Muscle of back (tissue), 11 donors: ENCODE data around the gene ENPP6. TPM values are rescaled to one million over a fixed set of nuclear protein-coding genes. Genes with fewer than 3 reads are reported as not detected.
"Not testable (repeated sequence)": the region's sequence is repeated elsewhere in the genome, so short reads cannot be mapped to it uniquely, and the experiment has no call there.

ENCODE experiments used
- DNase-seq, 3 donors: peaks; one replicate each; pipeline versions ENCODE4 v3.0.0 to v3.0.0-alpha.2; 2013
- polyA plus RNA-seq, 10 donors: library from polyadenylated mRNA; unstranded; fragments of 120-200 nt; gene quantifications; one replicate each; pipeline ENCODE4 v1.2.1, GENCODE V29; 2013; ENCODE audit not compliant: insufficient read length in 10 of 10

Gene ENPP6
- polyA plus RNA-seq, 10 donors: 11.3 to 15.7 (median 14.6) TPM

DNA sequence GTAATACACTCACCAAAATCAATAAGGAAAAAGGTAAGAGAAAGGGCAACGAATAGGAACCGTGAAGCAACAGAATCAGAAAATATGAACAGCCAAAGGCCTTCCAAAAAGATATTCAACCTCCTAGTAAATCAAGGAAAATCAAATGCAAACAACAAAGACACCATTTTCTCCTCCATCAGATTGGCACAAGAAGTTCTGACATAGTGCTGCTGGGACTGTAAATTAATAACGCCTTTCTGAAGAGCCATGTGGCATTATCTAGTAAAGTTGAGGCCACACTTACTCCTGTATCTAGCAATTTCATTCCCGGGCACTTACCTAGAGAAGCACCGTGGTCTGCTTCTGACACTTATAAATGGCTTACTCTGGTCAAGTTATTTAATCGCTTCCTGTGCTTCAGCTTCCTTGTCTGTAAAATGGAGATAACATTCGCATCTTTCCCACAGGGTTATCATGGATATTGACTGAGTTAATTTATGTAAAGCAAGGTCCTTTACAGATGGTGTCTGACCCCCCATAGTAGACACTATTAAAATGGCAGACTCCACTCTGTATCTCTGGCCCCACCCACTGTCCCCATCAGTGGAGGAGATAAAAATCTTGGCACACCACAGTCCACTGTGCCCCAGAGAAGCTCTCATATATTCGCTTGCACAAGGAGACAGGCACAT is 20.5 kb upstream of the ENPP6 start:
- DNase-seq: no peak

DNA sequence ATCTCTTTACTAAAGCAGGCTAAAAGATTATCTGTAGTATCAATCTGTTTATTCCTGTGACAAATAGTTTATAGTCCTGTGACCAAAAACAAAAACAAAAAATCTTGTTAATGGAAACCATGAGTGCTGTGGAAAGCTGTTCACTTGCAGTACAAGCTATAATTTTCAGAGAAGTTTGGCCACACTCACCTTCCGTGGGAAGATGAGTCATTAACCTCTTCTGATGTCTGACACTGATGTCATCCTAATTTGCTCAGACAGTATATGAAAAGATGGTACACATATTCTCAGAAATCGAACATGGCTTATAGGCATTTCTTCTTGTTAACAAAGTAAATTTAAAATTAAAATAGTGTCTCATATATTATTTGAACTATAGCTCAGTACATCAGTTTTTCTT is 19.9 kb upstream of the ENPP6 start:
- no peak for DNase-seq

DNA sequence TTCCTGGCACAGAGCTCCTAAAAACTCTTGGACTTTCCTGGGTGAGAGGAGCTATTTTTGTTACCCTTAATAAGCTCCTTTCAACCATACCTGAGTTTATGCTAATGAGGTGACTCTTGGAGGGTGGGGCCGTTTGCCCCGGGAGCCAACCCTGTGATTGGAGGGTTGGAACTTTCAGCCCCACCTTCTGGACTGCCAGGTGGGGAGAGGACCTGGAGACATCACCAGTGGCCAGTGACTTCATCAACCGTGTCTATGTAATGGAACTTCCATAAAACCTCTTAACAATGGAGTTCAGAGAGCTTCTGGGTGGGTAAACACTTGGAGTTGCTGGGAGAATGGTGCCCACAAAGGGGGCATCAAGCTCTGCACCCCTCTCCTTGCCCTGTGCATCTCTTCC is 17.9 kb upstream of the ENPP6 start:
- DNase-seq: no peak

DNA sequence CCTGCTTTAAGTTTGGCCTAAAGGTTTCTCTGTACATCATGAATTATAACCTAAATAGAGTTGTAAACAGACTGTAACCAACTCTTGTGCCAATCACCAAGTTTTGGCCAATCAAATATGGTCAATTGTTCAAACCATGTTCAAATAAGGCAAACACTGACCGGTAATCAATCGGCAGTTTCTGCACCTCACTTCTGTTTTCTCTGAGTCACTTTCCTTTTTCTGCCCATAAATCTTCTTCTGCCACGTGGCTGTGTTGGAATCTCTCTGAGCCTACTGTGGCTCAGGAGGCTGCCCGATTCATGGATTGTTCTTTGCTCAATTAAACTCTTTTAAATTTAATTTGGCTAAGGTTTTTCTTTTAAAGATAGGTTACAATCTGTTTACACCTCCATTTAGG is 16.5 kb upstream of the ENPP6 start:
- DNase-seq: no peak

DNA sequence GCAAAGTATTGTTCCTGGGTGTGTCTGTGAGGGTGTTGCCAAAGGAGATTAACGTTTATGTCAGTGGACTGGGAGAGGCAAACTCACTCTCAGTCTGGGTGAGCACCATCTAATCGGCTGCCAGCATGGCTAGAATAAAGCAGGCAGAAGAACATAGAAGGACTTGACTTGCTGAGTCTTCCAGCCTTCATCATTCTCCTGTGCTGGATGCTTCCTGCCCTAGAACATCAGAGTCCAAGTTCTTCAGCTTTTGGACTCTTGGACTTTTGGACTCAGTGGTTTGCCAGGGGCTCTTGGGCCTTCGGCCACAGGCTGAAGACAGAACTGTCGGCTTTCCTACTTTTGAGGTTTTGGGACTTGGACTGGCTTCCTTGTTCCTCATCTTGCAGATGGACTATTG is 15.3 kb upstream of the ENPP6 start:
- DNase-seq: no peak

DNA sequence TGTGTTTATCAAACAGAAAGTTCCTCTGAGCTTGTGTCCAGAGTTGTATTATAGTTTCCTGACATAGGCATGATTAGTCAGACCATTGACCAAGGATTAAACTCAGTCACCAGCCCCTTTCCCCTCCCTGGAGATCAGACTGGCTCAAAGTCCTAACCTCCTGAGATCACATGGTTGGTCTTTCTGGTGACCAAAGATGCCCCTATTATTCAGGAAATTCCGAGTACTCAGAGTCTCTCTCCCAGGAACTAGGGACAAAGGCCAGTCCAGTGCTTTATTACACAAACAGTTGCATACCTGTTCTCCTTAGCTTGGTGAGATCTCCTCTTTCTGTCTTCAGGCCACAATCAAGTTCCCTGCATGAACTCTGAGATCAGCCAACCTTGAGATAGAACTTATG is 14.5 kb upstream of the ENPP6 start:
- DNase-seq: no peak

DNA sequence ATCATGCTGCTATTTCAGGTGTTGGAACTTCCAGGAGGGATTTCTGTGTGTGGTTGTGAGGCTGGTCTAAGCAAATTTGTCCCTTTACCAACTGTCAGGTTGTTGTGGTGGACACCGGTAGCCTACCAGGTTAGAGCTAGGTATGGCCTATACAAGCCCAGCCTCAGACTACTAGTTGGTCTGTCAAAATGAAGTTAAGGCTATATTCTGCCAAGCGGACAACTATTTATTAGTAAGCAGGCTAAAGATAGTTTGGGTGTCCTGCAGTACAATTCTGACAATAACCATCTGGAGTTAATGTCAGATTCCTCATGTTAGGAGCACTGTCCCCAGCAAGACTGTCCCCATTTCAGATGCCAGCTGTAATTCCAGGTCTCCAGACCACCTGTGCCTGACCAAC is 13.9 kb upstream of the ENPP6 start:
- DNase-seq: no peak

DNA sequence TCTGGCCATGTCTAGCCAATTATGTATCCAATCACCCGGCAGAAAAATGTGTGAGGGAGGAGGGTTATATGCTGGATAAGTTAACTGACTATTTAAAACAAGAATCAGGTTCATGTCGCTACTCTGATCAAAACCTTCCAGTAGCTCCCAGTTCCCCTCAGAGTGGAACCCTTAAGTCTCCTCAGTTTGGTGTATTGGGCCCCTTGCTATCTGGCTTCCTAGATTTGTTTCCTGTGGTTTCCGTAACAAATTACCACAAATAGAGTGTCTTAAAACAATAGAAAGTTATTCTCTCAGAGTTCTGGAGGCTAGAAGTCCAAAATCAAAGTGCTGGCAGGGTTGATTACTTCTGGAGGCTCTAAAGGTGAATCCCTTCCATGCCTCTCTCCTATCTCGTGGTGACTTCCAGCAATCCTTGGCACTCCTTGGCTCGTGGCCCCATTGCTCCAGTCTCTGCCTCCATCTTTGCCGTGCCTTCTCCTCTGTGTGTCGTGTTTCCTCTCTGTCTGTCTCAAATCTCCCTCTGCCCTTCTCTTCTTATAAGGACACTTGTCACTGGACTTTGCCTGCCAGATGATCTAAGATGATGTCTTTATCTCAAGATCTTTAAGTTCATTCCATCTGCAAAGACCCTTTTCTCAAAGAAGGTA is 10.5 kb upstream of the ENPP6 start:
- no peak for DNase-seq

DNA sequence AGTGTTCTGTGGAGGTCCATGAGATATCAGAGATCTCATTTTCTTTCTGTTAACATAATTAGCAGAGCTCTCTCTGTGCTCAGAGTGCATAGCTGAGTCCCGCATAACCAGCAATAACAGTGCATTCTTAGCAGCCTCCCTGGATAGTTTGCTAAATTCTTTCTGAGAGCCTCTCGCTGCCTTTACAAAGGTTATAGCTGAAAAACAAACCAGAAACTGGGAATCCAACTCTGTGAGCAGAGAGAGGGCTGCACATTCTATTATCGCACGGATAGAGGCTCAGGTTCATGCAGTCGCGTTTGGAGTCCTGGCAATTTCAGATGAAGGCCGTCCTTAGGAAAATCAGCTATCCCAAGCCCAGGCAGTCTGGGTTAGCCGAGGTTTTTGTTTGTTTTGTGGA is 1.2 kb downstream of the ENPP6 start:
- DNase-seq: peak in 1 of 3 donors; percentile 55

DNA sequence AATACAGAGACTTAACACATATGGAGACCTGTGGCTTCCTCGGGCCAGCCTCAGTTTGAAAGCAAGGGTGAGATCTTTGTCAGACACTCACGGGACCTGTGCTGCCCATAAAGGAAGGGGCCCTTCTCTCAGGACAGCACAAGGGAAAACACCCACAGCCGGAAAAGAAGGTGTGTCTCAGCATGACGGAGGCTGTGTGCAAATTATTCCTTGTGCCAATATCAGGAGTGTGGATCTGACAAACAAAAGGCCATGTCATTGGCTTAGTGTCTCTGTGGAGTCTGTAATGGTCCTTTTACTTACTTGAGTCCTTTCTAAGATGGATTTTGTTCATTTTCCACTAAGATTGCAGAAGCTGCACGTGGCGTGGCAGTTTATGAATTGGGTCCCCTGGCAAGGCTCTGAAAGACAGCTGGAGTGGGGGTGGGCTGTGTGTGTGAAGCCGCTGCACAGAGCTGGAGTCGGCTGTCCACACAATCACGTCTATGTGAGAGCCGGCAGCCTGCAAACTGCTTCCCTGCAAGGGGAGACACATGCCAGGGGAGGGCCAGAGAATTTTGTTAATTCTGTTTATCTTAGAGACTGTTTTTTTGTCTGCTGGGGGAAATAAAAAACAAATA is 1.9 kb downstream of the ENPP6 start:
- DNase-seq: peak in 1 of 3 donors; percentile 72

DNA sequence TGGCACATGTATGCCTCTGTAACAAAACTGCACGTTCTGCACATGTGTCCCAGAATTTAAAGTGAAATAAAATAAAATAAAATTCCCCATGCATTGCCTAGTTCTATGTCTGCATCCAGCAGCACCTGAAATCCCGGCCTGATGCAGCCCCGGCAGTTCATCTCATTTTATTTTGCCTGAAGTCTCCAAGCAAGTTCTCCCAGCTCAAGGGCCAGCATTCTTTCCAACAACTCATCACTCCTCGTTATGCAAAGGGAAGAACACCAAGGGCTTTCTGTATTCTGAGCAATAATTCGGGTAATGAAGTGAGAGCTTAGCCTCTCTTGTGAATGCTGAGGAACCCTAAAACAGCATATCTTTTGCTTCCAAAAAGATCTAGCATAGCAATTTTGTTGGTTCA is 2.7 kb downstream of the ENPP6 start:
- peak in 1 of 3 donors; percentile 48 for DNase-seq

DNA sequence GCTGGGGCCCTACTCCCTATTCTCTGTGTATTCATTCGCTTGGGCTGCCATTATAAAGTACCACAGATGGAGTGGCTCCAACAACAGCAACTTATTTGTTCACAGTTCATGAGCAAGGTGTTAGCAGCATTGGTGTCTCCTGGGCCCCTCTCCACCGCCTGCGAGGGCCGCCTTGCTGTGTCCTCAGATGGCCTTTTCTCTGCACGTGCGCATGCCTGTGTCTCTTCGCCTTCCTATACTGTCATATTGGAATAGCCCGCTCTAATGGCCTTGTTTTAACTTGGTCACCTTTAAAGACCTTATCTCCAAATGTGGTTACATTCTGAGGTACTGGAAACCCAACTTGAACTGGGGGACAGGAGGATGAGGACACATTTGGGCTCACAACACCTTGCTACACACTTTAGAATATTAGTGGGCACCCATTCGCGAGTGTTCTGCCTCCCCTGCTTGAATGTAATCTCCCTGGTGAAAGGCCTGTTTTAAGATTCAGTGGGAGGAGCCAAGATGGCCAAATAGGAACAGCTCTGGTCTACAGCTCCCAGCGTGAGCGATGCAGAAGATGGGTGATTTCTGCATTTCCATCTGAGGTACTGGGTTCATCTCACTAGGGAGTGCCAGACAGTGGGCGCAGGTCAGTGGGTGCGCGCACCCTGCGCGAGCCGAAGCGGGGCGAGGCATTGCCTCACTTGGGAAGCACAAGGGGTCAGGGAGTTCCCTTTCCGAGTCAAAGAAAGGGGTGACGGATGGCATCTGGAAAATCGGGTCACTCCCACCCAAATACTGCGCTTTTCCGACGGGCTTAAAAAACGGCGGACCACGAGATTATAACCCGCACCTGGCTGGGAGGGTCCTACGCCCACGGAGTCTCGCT is 9.7 kb downstream of the ENPP6 start:
- not testable (repeated sequence) for DNase-seq

DNA sequence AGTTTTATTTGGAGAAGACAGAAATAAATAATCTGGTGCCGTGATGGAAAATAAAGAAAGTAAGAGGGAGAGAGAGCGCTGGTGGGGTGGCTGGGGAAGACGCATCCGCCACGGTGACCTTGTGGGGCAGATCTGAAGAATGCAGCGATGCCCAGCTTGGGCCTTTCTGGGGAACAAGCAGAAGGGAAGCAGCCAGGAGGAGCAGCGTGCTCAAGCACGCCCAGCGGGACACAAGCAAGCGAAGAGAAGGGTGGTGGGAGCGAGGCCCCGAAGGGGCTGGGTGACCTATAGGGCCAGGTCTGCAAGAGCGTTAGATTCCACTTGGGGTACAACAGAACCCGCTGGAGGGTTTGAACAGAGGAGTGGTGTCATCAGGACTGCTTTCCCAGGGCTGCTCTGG is 12.4 kb downstream of the ENPP6 start:
- no peak for DNase-seq

DNA sequence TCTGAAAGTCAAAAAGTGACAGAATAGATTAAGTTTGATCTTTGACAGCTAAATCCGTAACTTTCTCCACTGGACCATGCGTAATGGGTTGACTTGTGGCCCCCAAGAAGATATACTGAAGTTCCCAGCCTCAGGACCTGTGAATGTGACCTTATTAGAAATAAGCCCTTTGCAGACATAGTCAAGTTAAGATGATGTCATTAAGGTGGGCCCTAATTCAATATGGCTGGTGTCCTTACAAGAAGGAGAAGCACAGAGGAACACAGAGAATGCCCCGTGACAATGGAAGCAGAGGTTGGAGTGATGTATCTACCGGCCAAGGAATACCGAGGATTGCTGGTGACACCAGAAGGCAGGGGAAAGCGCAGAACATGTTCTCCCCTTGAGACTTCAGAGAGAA is 14.4 kb downstream of the ENPP6 start:
- no peak for DNase-seq

DNA sequence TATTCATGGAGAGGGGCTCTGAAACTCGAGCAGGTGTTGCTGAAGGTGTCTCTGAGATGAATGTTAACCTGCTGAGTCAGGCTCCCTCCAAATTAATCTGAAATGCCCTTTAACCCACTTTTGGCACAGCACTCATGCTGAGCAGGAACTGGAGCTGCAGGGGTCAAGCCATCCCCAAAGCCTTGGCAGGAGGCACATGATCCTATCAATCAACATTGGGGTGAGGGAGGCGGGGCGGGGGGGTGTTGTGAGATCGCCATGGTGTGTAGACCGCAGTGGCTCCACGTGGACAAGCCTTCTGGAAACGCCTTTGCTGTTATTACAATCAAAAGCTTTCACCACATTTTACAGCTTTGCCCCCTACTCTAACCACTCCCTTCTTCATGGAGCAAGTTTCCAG is 16.5 kb downstream of the ENPP6 start:
- no peak for DNase-seq

DNA sequence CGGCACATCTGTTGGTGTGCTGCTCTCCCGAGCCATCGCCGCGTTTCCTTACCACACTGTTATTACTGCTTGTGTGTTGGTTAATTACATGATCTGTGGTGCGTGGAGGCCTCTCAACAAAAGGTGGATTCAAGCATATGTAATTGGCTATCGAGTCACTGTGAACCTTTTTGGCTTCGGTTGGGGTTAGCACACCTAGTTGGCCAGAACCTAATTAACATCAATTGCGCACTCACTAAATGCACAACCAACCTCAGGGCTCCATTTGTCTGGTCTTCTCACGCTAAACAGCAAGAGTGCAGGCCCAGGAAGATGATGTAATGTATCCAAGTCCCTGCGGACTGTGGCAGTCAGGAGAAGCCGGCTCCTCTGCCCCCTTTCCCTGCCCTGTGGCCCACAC is 17.4 kb downstream of the ENPP6 start:
- no peak for DNase-seq

DNA sequence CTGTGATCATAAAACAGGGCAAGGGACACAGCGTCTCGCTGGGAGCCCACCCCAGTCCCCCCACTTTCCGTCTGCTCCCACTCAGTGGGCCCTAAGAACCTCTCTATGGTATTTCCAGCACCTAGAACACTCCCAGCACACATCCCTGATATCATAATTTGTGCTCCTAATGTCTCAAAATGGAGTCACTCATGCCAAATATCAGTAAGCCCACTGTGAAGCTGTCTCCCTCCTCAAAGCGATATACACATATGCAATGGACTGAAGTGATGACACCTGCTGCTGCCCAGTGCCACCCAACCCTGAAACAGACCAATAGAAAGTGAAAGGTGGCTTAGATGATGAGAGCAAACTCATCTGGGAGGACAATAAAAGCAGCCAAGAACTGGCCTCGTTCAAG is 17.9 kb downstream of the ENPP6 start:
- DNase-seq: no peak

DNA sequence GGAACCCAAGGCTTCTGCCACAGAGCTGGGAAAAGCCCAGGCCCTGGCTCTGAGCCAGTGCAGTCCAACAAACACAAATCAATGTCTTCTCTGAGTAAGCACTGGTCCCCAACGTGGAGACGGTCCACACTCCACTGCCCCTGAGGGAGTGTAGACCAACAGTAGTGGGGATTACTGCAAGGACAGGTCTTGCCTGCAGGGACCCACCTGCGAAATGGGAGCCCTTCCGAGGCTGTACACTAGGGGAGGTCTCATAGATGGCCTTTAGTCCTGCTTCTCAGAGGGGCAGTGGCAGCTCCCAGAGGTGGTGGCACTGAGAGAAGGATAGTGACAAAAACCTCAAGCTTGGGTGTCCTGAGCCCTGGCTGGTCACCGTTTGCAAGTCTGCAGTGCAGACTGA is 19.5 kb downstream of the ENPP6 start:
- no peak for DNase-seq

DNA sequence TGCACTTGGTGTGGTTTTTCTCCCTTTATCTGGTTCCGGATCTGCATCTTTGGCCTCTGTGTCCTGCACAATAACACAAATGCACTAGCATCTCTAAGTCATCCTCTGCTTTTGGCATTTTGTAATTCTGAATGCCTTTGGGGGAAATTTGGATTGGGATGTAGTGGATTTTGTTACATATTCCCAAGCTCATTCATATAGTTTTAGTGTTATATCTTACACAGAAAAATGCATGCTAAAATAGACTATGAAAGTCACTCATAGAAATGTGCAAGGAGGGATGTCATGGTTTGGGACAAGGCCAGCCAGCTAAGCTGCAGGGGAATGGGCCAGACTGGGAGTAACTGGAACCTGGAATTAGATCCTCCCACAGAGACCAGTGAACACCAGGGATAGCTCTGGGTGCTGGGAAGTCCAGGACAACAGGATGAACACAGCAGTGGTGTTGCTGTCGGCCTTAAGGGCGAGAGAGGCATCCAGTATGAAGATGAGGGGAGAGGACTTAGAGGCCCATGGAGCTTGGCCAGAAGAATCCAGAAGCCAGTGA is 20.1 kb downstream of the ENPP6 start:
- peak in 1 of 3 donors; percentile 64 for DNase-seq

DNA sequence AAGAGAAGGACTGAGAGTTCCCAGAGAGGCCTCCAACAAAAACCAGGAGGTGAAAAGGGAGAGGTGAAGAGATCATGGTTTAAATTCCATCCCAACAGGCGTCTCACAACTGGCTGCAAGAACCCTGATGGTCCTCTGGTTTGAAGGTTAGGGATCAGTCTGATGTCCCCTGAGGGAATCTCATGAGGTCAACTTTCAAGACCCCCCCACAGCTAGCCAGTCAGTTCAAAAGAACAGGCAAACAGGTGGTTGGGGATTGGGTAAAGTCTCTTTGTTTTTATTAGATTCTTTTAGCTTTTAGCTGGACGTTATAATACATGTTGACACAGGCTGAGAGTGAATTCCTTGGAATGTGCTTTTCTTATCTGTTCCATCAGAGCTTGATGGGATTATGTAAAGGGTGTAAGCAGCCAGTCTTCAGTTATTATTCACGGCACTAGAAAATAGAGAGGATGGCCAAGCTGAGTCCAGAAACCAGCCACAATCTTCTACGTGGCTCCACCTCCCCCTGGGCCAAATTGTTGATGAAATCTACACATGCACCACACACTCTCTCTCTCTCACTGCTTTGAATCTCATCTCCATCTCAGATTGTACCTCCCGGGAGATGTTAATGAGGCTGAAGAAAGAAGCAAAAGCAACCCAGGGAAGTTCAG is 20.8 kb downstream of the ENPP6 start:
- peak in 1 of 3 donors; percentile 50 for DNase-seq
